Body of pancreas (tissue), 4 donors: Measurements from ENCODE around the gene HMX1. TPM values are rescaled to one million over a fixed set of nuclear protein-coding genes. Genes with fewer than 3 reads are reported as not detected.

Experiments
- ATAC-seq: fragments of 150-250 bp; one replicate; pipeline ENCODE4 v1.9.1; 2016
- DNase-seq, 4 donors: peaks; one replicate each; pipeline ENCODE4 v3.0.0-alpha.2; 2019
- H3K27ac ChIP-seq, 4 donors: fragments of 200-600 bp; sonication (generic); 1 replicate in 3 of 4; 2 replicates in 1 of 4; pipeline versions ENCODE4 v1.5.1 to v1.6.1; 2016 to 2019; ENCODE audit warnings: mild to moderate bottlenecking in 1 of 4, mixed read lengths in 1 of 4, moderate library complexity in 1 of 4
- H3K27me3 ChIP-seq, 2 donors: fragments of 200-600 bp; sonication (generic); one replicate each; pipeline ENCODE4 v1.6.0; 2016; ENCODE audit warnings: mild to moderate bottlenecking in 1 of 2
- H3K36me3 ChIP-seq, 2 donors: fragments of 200-600 bp; sonication (generic); replicated peaks in 1 of 2; 2 replicates each; pipeline ENCODE4 v1.5.1; 2016; ENCODE audit warnings: low read depth in 2 of 2; ENCODE audit not compliant: insufficient read depth in 1 of 2
- H3K4me1 ChIP-seq: fragments of 200-600 bp; sonication (generic); one replicate; pipeline ENCODE4 v1.6.0; 2016
- H3K4me3 ChIP-seq, 2 donors: fragments of 200-600 bp; sonication (generic); 1 replicate in 1 of 2; 2 replicates in 1 of 2; pipeline ENCODE4 v1.5.1; 2016 to 2019
- H3K9me3 ChIP-seq, 3 donors: fragments of 200-600 bp; sonication (generic); 1 replicate in 2 of 3; 2 replicates in 1 of 3; pipeline ENCODE4 v1.5.1; 2016
- POLR2A ChIP-seq, 3 donors: fragments of 450-650 bp; IDR thresholded peaks; one replicate each; pipeline ENCODE4 v1.6.1; 2016; ENCODE audit warnings: antibody characterized with exemption in 3 of 3, mild to moderate bottlenecking in 2 of 3
- WGBS, 2 donors: methylation state at CpG; one replicate each; pipeline ENCODE4 v1.1.5; 2017; 5-methylcytosine and 5-hydroxymethylcytosine counted together
- intact Hi-C: fragments of 100-400 bp; cut with DNase I; formaldehyde crosslinking; loops from one replicate; pipeline ENCODE4 v1.15.1; 2023
- total RNA-seq, 2 donors: library from RNA; depleted of rRNA; stranded (reverse); fragments of >200 nt; gene quantifications; one replicate each; pipeline ENCODE4 v1.1.0, GENCODE V29; 2016
- TF ChIP-seq, protein P1 (sequence below), 7 experiments: fragments of 450-650 bp in 4 of 7; fragments of 200-600 bp in 3 of 7; sonication (generic) in 3 of 7; IDR thresholded peaks; one replicate each; pipeline ENCODE4 v1.5.1; 2016 to 2019; ENCODE audit warnings: antibody characterized with exemption in 7 of 7

HMX1 gene
- total RNA-seq, 2 donors from 2014 or later: not detected

DNA sequence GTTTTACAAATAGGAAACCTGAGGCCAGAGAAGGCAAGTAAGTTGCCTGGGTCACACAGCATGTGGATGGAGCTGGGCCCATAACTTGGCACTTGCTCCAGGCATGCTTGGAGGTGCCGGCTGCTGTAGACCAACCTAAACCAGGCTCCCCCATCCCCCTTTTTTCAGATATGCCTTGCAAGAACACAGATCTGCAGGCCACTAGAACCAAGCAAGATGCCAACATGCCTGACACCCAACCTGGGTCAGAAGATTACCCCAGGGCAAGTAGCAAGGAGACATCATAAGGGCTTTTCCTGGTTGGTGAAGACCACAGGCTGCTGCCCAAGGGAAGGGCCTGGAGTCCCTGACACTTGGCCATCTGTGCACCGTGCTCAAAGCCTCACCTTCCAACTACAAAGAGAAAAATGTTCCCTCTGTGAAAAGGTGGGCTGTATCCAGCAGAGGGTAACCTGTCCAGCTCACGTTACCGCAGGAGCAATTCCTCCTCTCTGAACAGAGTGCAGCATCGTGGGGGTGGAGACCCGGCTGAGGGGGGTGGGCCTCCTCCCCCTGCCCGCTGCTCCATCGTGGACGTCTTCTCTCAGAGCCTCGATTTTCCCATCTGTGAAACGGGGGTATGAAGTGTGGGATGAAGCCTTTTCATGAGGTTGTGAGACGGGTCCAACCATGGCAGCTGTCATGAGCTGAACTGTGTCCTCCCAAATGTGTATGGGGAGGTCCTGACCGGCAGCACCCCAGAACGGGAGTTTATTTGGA, 23.0 kb downstream of the HMX1 start:
- no peaks in the 10 kb centered on the region for H3K36me3 ChIP-seq
- H3K27me3 ChIP-seq: peaks cover 0 to 8% of the 10 kb centered on the region in 2 donors
- no peak for TF ChIP-seq POLR2A (IDR thresholded peaks at IDR 0.05)
- TF ChIP-seq, protein P1, sequence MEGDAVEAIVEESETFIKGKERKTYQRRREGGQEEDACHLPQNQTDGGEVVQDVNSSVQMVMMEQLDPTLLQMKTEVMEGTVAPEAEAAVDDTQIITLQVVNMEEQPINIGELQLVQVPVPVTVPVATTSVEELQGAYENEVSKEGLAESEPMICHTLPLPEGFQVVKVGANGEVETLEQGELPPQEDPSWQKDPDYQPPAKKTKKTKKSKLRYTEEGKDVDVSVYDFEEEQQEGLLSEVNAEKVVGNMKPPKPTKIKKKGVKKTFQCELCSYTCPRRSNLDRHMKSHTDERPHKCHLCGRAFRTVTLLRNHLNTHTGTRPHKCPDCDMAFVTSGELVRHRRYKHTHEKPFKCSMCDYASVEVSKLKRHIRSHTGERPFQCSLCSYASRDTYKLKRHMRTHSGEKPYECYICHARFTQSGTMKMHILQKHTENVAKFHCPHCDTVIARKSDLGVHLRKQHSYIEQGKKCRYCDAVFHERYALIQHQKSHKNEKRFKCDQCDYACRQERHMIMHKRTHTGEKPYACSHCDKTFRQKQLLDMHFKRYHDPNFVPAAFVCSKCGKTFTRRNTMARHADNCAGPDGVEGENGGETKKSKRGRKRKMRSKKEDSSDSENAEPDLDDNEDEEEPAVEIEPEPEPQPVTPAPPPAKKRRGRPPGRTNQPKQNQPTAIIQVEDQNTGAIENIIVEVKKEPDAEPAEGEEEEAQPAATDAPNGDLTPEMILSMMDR (IDR thresholded peaks at IDR 0.05): no peak
- intact Hi-C loops: no loop called here
- peaks cover 0 to 3% (median 0%) of the 10 kb centered on the region in 3 donors for H3K9me3 ChIP-seq
- peak in 1 of 4 donors; percentile 2 for DNase-seq
- H3K27ac ChIP-seq: no peak overlapping the region
- WGBS, 2 donors: 42 to 58% methylated on average over 4 to 14 of the region's 14 CpGs
- no peak for ATAC-seq
- no peak overlapping the region for H3K4me3 ChIP-seq
- H3K4me1 ChIP-seq: no peaks in the 10 kb centered on the region

DNA sequence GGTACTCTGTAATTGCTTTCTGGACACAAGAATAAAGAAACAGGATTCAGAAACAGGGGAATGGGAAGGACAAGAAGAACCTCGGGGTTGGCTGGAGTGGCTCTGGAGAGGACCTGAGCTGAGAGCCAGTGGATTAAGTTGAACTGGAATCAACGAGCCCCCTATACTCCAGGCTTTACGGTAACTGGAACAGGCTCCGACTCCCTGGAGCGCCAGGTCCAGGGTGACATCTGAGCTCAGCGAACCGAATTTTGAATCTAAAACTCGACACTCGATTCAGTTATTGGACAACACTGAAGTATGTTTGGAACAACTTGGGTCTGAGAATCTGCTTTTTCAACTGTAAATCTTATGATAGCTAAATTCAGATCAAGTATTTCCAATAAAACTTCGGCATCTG, 23.9 kb downstream of the HMX1 start:
- Histone ChIP-seq H3K36me3 (no peaks in the 10 kb centered on the region), H3K4me3 (no peak overlapping the region), H3K27ac (no peak overlapping the region), H3K27me3 (peaks cover 0 to 8% of the 10 kb centered on the region in 2 donors), H3K4me1 (no peaks in the 10 kb centered on the region), H3K9me3 (peaks cover 0 to 6% (median 0%) of the 10 kb centered on the region in 3 donors)
- peak in 3 of 4 donors; percentile 3 to 7 (median 4) for DNase-seq
- intact Hi-C loops: no loop called here
- 3 to 5% methylated on average over 10 of the region's 10 CpGs for whole genome bisulfite sequencing, 2 donors
- TF ChIP-seq, protein P1 (IDR thresholded peaks at IDR 0.05): no peak
- no peak for TF ChIP-seq POLR2A (IDR thresholded peaks at IDR 0.05)
- no peak for ATAC-seq

DNA sequence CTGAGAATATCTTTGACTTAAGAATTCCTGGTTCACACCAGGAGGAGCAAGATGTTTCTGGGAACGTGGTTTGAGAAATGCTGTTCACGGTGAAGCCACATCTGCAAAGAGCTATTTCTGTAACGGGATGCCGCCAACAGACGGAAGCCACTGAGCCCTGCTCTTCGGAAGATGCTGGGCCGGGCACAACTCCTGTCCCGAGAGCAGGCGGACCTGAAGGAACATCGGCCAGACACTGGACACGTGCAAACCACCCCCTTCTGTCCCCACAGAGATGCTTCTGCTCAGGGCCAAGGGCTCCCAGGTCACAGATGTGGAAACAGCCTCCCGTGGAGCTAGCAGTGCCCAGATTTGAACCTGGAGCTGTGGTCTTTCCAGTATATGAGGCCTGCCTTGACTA, 24.3 kb downstream of the HMX1 start:
- no peak for TF ChIP-seq POLR2A (IDR thresholded peaks at IDR 0.05)
- TF ChIP-seq, protein P1 (IDR thresholded peaks at IDR 0.05): no peak
- ATAC-seq (no peak), DNase-seq (peak in 3 of 4 donors; percentile 2 to 3 (median 2))
- intact Hi-C loops: no loop called here
- H3K9me3 ChIP-seq: peaks cover 0 to 6% (median 0%) of the 10 kb centered on the region in 3 donors
- H3K4me1 ChIP-seq: no peaks in the 10 kb centered on the region
- 69 to 71% methylated on average over 12 of the region's 12 CpGs for WGBS, 2 donors
- H3K4me3 ChIP-seq: no peak overlapping the region
- H3K27ac ChIP-seq: no peak overlapping the region
- H3K27me3 ChIP-seq: peaks cover 0 to 5% of the 10 kb centered on the region in 2 donors
- no peaks in the 10 kb centered on the region for H3K36me3 ChIP-seq

DNA sequence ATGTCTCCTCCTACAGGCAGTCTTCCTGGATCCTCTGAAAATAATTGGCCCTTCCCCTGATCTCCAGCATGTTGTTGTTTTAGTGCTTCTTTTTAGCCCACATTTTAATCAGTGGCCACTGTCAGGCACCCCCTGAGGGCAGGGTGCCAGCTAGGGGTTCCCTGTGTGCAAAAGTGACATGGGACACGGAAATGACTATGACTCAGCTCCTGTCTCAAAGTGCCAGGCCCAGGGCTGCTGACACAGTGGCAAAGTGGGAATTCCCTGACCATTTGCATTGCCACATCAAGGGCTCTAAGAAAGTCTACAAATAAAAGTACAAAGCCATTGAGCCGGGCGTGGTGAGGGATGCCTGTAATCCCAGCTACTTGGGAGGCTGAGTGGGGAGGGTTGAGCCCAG, 24.8 kb downstream of the HMX1 start:
- H3K27me3 ChIP-seq: peaks cover 0 to 5% of the 10 kb centered on the region in 2 donors
- DNase-seq: peak in 3 of 4 donors; percentile 1 to 5 (median 2)
- 53 to 59% methylated on average over 3 of the region's 3 CpGs for WGBS, 2 donors
- H3K4me3 ChIP-seq: no peak overlapping the region
- no peak for TF ChIP-seq POLR2A (IDR thresholded peaks at IDR 0.05)
- TF ChIP-seq, protein P1 (IDR thresholded peaks at IDR 0.05): no peak
- no peak for ATAC-seq
- no peaks in the 10 kb centered on the region for H3K4me1 ChIP-seq
- H3K36me3 ChIP-seq: no peaks in the 10 kb centered on the region
- intact Hi-C loops: no loop called here
- no peak overlapping the region for H3K27ac ChIP-seq
- H3K9me3 ChIP-seq: peaks cover 0 to 6% (median 0%) of the 10 kb centered on the region in 3 donors
